Ectodermal cell (in vitro differentiated cells): ENCODE data around the gene WBP1.
"Not testable (repeated sequence)": the region's sequence is repeated elsewhere in the genome, so short reads cannot be mapped to it uniquely, and the experiment has no call there.

Experiments
- H3K27ac ChIP-seq: 2 replicates; pipeline ENCODE4 v1.7.0; 2013; ENCODE audit warnings: mild to moderate bottlenecking, low read depth, low read length; ENCODE audit not compliant: insufficient read depth, poor library complexity, severe bottlenecking
- H3K27me3 ChIP-seq: 2 replicates; pipeline ENCODE4 v1.7.0; 2013; ENCODE audit warnings: mild to moderate bottlenecking, low read length; ENCODE audit not compliant: insufficient read depth, control insufficient read depth, poor library complexity, severe bottlenecking
- H3K36me3 ChIP-seq: one replicate; pipeline ENCODE4 v1.7.0; 2013; ENCODE audit warnings: low read length; ENCODE audit not compliant: control insufficient read depth, insufficient read depth
- H3K4me1 ChIP-seq: one replicate; pipeline ENCODE4 v1.7.0; 2013; ENCODE audit warnings: low read length; ENCODE audit not compliant: control insufficient read depth, insufficient read depth
- H3K4me3 ChIP-seq: 2 replicates; pipeline ENCODE4 v1.7.0; 2013; ENCODE audit warnings: low read depth, low read length, control low read depth; ENCODE audit not compliant: insufficient read depth
- H3K9me3 ChIP-seq: 2 replicates; pipeline ENCODE4 v1.7.0; 2013; ENCODE audit warnings: mild to moderate bottlenecking, low read length, moderate library complexity; ENCODE audit not compliant: control insufficient read depth
- WGBS, 2 experiments: methylation state at CpG; one replicate each; pipeline ENCODE4 v1.1.7; 2013; ENCODE audit warnings: missing lambda C conversion rate in 2 of 2; 5-methylcytosine and 5-hydroxymethylcytosine counted together

Gene WBP1

GRCh38 chr2:74482801-74483674 lies 24.8 kb downstream of the WBP1 start, which contains the start of the genes CCDC142 and TTC31:
TSS of gene CCDC142 (minus strand) at chr2:74482998. CDS start at chr2:74482837, 161 bp downstream.
TSS of gene TTC31 (plus strand) at chr2:74483081. CDS start at chr2:74483096, 15 bp downstream.
- Histone ChIP-seq H3K4me1 (peaks cover 12% of the 10 kb centered on the region), H3K27me3 (no peaks in the 10 kb centered on the region), H3K27ac (peak within 1 kb of the TSS; percentile 70), H3K9me3 (no peaks in the 10 kb centered on the region), H3K4me3 (peak within 1 kb of the TSS; percentile 98), H3K36me3 (no peaks in the 10 kb centered on the region)
- WGBS, 2 experiments = 2 to 3% methylated on average over 50 of the region's 50 CpGs

DNA sequence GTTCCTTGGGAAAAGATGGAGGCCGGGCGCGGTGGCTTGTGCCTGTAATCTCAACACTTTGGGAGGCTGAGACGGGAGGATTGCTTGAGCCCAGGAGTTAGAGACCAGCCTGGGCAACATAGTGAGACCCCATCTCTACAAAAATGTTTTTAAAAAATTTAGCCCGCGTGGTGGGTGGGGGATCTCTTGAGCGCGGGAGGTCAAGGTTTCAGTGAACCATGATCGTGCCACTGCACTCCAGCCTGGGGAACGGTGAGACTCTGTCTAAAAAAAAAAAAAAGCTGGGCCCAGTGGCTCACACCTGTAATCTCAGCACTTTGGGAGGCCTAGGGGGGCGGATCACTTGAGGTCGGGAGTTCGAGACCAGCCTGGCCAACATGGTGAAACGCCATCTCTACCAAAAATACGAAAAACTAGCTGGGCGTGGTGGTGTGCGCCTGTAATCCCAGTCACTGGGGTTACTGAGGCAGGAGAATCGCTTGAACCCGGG lies 25.5 kb downstream of the WBP1 start:
- not testable (repeated sequence) for H3K27ac ChIP-seq, H3K27me3 ChIP-seq, H3K9me3 ChIP-seq, H3K36me3 ChIP-seq
- H3K4me1 ChIP-seq = peaks cover 12% of the 10 kb centered on the region
- peak overlapping the region; percentile 98 for H3K4me3 ChIP-seq
- 89% methylated on average over 19 of the region's 19 CpGs for WGBS, 2 experiments

DNA sequence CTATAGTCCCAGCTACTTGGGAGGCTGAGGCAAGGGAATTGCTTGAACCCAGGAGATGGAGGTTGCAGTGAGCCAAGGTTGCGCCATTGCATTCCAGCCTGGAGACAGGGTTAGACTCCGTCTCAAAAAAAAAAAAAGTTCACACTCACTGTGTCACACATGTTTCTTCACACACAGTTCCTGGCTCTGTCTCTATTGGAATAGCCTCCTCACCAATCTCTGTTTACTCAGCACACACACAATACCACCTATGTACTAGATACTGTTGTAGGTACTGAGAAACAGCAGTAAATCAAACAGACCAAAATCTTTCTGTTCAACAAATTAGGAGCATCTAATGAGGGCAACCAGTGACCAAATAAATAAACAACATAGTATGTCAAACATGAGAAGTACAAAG lies 27.9 kb downstream of the WBP1 start:
- peaks cover 13% of the 10 kb centered on the region for H3K36me3 ChIP-seq
- H3K27ac ChIP-seq = no peak overlapping the region
- peaks cover 9% of the 10 kb centered on the region for H3K4me1 ChIP-seq
- no peaks in the 10 kb centered on the region for H3K27me3 ChIP-seq
- WGBS, 2 experiments = 98 to 100% methylated on average over 2 of the region's 2 CpGs
- H3K9me3 ChIP-seq = no peaks in the 10 kb centered on the region
- no peak overlapping the region for H3K4me3 ChIP-seq

DNA sequence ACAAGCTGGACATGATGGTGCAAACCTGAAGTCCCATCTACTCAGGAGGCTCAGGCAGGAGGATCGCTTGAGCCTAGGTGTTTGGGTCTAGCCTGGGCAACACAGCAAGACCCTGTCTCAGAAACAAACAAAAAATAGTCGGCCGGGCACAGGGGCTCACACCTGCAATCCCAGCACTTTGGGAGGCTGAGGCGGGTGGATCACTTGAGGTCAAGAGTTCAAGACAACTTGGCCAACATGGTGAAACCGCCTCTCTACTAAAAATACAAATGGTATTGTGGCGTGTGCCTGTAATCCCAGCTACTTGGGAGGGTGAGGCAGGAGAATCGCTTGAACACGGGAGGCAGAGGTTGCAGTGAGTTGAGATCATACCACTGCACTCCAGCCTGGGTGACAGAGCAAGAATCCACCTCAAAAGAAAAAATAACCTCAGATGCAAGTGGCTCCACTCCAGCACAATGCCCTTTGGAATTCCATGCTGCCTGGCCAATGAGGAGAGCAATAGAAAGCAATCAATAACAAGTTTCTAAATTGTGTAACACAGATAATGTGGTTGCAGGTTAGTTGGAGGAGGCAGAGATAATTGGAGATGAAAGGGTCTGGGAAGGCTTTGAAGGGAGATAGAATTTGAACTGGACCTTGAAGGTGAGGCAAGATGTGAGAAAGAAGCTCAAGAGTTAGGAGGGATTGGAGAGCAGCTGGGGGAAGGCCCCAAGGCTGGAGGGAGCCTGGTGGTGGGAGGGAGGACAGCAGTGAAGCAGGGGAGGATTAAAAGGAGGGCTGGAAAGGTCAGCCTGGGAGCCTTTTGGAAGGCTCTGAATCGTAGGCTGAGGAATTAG lies 30.6 kb downstream of the WBP1 start:
- Histone ChIP-seq H3K4me1 (no peaks in the 10 kb centered on the region), H3K9me3 (no peaks in the 10 kb centered on the region), H3K27ac (no peak overlapping the region), H3K4me3 (no peak overlapping the region), H3K36me3 (peaks cover 21% of the 10 kb centered on the region), H3K27me3 (no peaks in the 10 kb centered on the region)
- 91 to 92% methylated on average over 9 of the region's 9 CpGs for WGBS, 2 experiments

DNA sequence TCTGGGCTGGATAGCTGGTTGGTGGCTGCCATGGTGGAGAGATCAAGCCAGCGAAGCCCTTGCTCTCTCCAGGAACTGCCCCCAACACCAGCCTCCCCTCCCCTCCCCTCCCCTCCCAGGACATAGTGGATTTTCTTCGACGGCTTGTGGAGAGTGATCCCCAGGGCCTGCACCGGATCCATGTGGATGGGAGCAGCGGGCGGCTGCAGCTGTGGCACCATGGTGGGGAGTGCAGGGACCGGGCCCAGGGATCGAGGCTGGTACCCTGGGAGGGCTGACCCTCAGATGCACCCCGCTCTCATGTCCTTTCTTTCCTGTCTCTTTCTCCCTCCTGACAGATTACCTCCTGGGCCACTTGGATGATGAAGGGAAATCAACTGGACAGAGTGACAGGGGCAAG lies 31.7 kb downstream of the WBP1 start:
- Histone ChIP-seq H3K27ac (no peak overlapping the region), H3K9me3 (no peaks in the 10 kb centered on the region), H3K36me3 (peaks cover 21% of the 10 kb centered on the region), H3K4me1 (no peaks in the 10 kb centered on the region), H3K4me3 (no peak overlapping the region), H3K27me3 (no peaks in the 10 kb centered on the region)
- 86 to 95% methylated on average over 8 to 9 of the region's 9 CpGs for whole genome bisulfite sequencing, 2 experiments

- H3K4me1 ChIP-seq = no peaks in the 10 kb centered on the region
- H3K4me3 ChIP-seq = no peak overlapping the region
- peaks cover 20% of the 10 kb centered on the region for H3K27me3 ChIP-seq
- H3K27ac ChIP-seq = no peak overlapping the region
- WGBS, 2 experiments = 95 to 97% methylated on average over 12 of the region's 12 CpGs
- H3K9me3 ChIP-seq = no peaks in the 10 kb centered on the region
- H3K36me3 ChIP-seq = peaks cover 21% of the 10 kb centered on the region
Measured at GRCh38 chr2:74491648-74492544, 33.7 kb downstream of the WBP1 start.

GRCh38 chr2:74493546-74493945 lies 35.3 kb downstream of the WBP1 start:
- H3K27ac ChIP-seq = no peak overlapping the region
- 93 to 94% methylated on average over 3 of the region's 3 CpGs for WGBS, 2 experiments

GRCh38 chr2:74495440-74495839 lies 37.2 kb downstream of the WBP1 start:
- H3K4me3 ChIP-seq = no peak overlapping the region
- 86 to 100% methylated on average over 1 of the region's 1 CpG for WGBS, 2 experiments
- peaks cover 55% of the 10 kb centered on the region for H3K27me3 ChIP-seq
- H3K4me1 ChIP-seq = peaks cover 20% of the 10 kb centered on the region
- H3K36me3 ChIP-seq = peaks cover 14% of the 10 kb centered on the region
- no peak overlapping the region for H3K27ac ChIP-seq
- H3K9me3 ChIP-seq = no peaks in the 10 kb centered on the region

More at GRCh38 chr2:74493546-74493945, 35.3 kb downstream of the WBP1 start:
- H3K4me1 ChIP-seq = peaks cover 4% of the 10 kb centered on the region
- H3K27me3 ChIP-seq = peaks cover 36% of the 10 kb centered on the region
- H3K4me3 ChIP-seq = no peak overlapping the region
- H3K36me3 ChIP-seq = peaks cover 21% of the 10 kb centered on the region
- no peaks in the 10 kb centered on the region for H3K9me3 ChIP-seq

DNA sequence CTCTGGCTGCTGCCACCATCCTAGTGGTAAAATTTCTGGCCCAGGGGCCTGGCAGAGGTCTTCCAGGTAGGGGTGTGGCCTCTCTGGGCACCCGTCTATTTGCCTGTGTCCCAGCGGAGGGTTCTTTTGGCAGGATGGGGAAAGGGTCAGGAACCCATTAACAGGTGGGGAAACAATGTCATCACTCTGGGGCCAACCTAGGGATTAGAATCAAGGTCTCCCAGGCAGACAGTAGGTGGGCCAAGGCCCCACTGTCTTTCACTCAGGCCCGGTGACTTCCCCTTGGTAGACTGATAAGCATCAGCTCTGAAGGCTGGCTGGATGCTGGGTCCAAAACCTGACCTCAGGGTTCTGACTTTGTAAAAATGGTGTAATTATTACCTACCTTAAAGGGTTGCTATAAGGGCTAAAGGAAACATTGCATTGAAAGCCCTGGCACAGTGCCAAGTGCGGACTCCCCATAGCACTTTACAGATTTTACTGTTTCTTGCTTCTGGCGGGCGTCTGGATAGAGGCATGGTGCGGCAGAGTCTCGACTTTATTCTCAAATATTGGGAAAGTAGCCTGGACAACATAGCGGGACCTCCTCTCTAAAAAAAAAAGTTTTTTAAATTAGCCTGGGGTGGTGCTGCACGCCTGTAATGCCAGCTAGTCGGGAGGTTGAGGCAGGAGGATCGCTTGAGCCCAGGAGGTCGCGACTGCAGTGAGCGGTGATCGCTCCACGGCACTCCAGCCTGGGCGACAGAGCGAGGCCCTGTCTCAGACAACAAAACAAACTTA lies 38.9 kb downstream of the WBP1 start:
- H3K27ac ChIP-seq = no peak overlapping the region
- H3K9me3 ChIP-seq = no peaks in the 10 kb centered on the region
- 66 to 70% methylated on average over 19 of the region's 19 CpGs for WGBS, 2 experiments
- no peaks in the 10 kb centered on the region for H3K36me3 ChIP-seq
- no peak overlapping the region for H3K4me3 ChIP-seq
- peaks cover 28% of the 10 kb centered on the region for H3K4me1 ChIP-seq
- peaks cover 73% of the 10 kb centered on the region for H3K27me3 ChIP-seq
